GM21381 (cell line): ENCODE results near the gene SMURF2.
"Not testable (repeated sequence)": the region's sequence is repeated elsewhere in the genome, so short reads cannot be mapped to it uniquely, and the experiment has no call there.

ENCODE experiments used
- ATAC-seq: cut with Tn5 transposase; IDR thresholded peaks from one replicate; pipeline ENCODE4 v1.9.1; 2021; ENCODE audit warnings: mild to moderate bottlenecking, moderate library complexity; ENCODE audit not compliant: unreplicated experiment

Gene SMURF2

GRCh38 chr17:64661976-64662773 is at the start of gene SMURF2:
Gene SMURF2 (minus strand): TSS chr17:64662307. CDS start chr17:64661880, 427 bp downstream.
- peak; percentile 85 for ATAC-seq

- ATAC-seq, result no peak
Observed at GRCh38 chr17:64709481-64709880, 47.4 kb upstream of the SMURF2 start.

GRCh38 chr17:64707050-64707591 is 45.0 kb upstream of the SMURF2 start:
- ATAC-seq, result no peak

GRCh38 chr17:64706224-64707049 is 44.3 kb upstream of the SMURF2 start:
- ATAC-seq, result no peak

- no peak for ATAC-seq
Observed at GRCh38 chr17:64702815-64703214, 40.7 kb upstream of the SMURF2 start.

- ATAC-seq, result no peak
Observed at GRCh38 chr17:64698725-64699124, 36.6 kb upstream of the SMURF2 start.

- no peak for ATAC-seq
Observed at GRCh38 chr17:64694207-64694606, 32.1 kb upstream of the SMURF2 start.

- ATAC-seq, result no peak
Observed at GRCh38 chr17:64692187-64692586, 30.1 kb upstream of the SMURF2 start.

GRCh38 chr17:64689106-64689505 is 27.0 kb upstream of the SMURF2 start:
- ATAC-seq, result no peak

- no peak for ATAC-seq
Observed at GRCh38 chr17:64688481-64688880, 26.4 kb upstream of the SMURF2 start.

GRCh38 chr17:64687961-64688360 is 25.9 kb upstream of the SMURF2 start:
- ATAC-seq, result no peak

GRCh38 chr17:64687376-64687775 is 25.3 kb upstream of the SMURF2 start:
- no peak for ATAC-seq

GRCh38 chr17:64686705-64687104 is 24.6 kb upstream of the SMURF2 start:
- ATAC-seq, result no peak

GRCh38 chr17:64685705-64686104 is 23.6 kb upstream of the SMURF2 start:
- no peak for ATAC-seq

GRCh38 chr17:64683796-64684195 is 21.7 kb upstream of the SMURF2 start:
- no peak for ATAC-seq

- ATAC-seq, result no peak
Observed at GRCh38 chr17:64682261-64683181, 20.4 kb upstream of the SMURF2 start.

GRCh38 chr17:64679710-64680216 is 17.7 kb upstream of the SMURF2 start:
- no peak for ATAC-seq

GRCh38 chr17:64676763-64677162 is 14.7 kb upstream of the SMURF2 start:
- no peak for ATAC-seq

GRCh38 chr17:64670843-64671590 is 8.9 kb upstream of the SMURF2 start:
- not testable (repeated sequence) for ATAC-seq
